NT2/D1 (cell line): ENCODE results near the gene MPZL1.

Experiments used
- SUZ12 ChIP-seq: IDR thresholded peaks from 2 replicates; pipeline ENCODE4 v1.6.1; 2011; ENCODE audit not compliant: insufficient read length, insufficient read depth; ENCODE audit errors: extremely low read depth
- YY1 ChIP-seq: IDR thresholded peaks from 2 replicates; pipeline ENCODE4 v1.6.1; 2011; ENCODE audit not compliant: insufficient read length, insufficient read depth
- ZNF274 ChIP-seq: IDR thresholded peaks from 2 replicates; pipeline ENCODE4 v1.6.1; 2011; ENCODE audit warnings: mild to moderate bottlenecking, low read depth, low read length

GRCh38 chr1:167710836-167711235 is 10.9 kb upstream of the MPZL1 start:
- TF ChIP-seq YY1 (no peak), SUZ12 (no peak), ZNF274 (no peak)
